ENCODE data around the gene KRT14.
"Not testable (repeated sequence)": the region's sequence is repeated elsewhere in the genome, so short reads cannot be mapped to it uniquely, and the experiment has no call there.

The KRT14 gene

DNA sequence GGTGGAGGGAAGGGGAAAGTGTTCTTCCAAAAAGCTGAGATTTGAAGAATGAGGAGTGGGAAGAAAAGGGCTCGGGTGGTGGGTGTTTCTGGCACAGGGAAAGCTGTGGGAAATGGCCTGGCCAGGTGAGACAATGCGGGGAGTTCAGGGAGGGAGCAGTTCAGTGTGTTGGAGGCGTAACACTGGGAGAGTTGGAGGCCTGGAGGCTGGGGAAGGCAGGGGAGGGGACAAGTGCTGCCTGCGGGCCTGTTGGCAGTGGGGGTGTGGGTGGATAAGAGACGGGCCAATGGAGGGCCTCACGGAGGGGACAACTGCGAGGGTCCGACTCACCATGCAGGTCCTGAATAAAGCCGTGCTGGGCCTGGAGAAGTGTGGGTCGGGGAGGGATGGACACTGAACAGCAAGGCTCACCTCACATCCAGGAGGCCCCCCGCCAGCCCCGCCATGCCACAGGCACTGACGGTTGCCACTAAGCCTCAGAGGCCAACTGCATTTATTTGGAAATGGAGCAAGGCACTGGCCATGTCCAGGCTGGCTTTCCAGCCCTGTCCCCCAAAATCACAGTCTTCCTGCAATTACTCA is 40.8 kb downstream of the KRT14 start:
- Histone ChIP-seq H3K27me3 (replicated peaks in 2 of 5; ENCODE audit: control insufficient read depth in 4 of 5, insufficient read depth in 5 of 5, low read length in 4 of 5) (peaks cover 0 to 7% (median 3%) of the 10 kb centered on the region in 5 experiments), H3K4me3 (ENCODE audit: control insufficient read depth in 1 of 7, extremely low read depth in 1 of 7, insufficient read depth in 4 of 7, low read depth in 2 of 7, low read length in 6 of 7) (no peak overlapping the region), H3K4me1 (ENCODE audit: control extremely low read depth in 1 of 4, control insufficient read depth in 4 of 4, insufficient read depth in 4 of 4, low read length in 3 of 4) (peaks cover 0 to 23% (median 16%) of the 10 kb centered on the region in 4 experiments), H3K27ac (ENCODE audit: insufficient read depth in 1 of 2, low read depth in 1 of 2, low read length in 2 of 2, poor library complexity in 1 of 2, severe bottlenecking in 2 of 2) (no peak overlapping the region), H3K9me3 (ENCODE audit: control extremely low read depth in 1 of 5, control insufficient read depth in 4 of 5, insufficient read depth in 2 of 5, low read depth in 1 of 5, low read length in 4 of 5) (peaks cover 0 to 2% (median 0%) of the 10 kb centered on the region in 5 experiments), H3K36me3 (ENCODE audit: control insufficient read depth in 4 of 4, insufficient read depth in 4 of 4, low read length in 3 of 4) (no peaks in the 10 kb centered on the region)
- CTCF ChIA-PET: no interaction called here
- 89% methylated on average over 13 of the region's 13 CpGs for WGBS (ENCODE audit: insufficient coverage)
- POLR2A ChIA-PET: no interaction called here
- DNase-seq: no peak

DNA sequence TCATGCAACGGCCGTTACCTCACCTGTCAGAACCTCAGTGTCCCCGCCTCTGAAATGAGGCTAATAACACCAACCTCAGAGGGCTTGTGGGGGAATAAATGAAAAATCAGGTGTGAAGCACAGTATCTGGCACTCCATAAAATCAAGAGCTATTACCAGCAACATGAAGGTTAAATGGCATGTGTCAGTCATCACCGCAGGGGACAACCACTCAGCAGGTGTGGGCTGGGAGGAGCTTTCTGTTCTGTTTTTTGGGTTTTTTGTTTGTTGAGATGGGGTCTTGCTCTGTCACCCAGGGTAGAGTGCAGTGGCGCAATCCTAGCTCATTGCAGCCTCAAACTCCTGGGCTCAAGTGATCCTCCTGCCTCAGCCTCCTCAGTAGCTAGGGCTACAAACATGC is 41.8 kb downstream of the KRT14 start:
- WGBS (ENCODE audit: insufficient coverage): 93% methylated on average over 3 of the region's 5 CpGs
- ChIA-PET CTCF (interaction anchor here (0.7 to 1.3 kb wide), 5 partner anchors 15 to 222 kb away, joined by 3 to 5 read pairs (median 3); no protein-coding TSS in a partner anchor), POLR2A (no interaction called here)
- no peak overlapping the region for H3K27ac ChIP-seq (ENCODE audit: insufficient read depth in 1 of 2, low read depth in 1 of 2, low read length in 2 of 2, poor library complexity in 1 of 2, severe bottlenecking in 2 of 2)
- no peak overlapping the region for H3K4me3 ChIP-seq (ENCODE audit: control insufficient read depth in 1 of 7, extremely low read depth in 1 of 7, insufficient read depth in 4 of 7, low read depth in 2 of 7, low read length in 6 of 7)
- peaks cover 0 to 23% (median 16%) of the 10 kb centered on the region in 4 experiments for H3K4me1 ChIP-seq (ENCODE audit: control extremely low read depth in 1 of 4, control insufficient read depth in 4 of 4, insufficient read depth in 4 of 4, low read length in 3 of 4)
- no peaks in the 10 kb centered on the region for H3K36me3 ChIP-seq (ENCODE audit: control insufficient read depth in 4 of 4, insufficient read depth in 4 of 4, low read length in 3 of 4)
- H3K27me3 ChIP-seq (replicated peaks in 2 of 5; ENCODE audit: control insufficient read depth in 4 of 5, insufficient read depth in 5 of 5, low read length in 4 of 5): peaks cover 0 to 16% (median 3%) of the 10 kb centered on the region in 5 experiments
- peaks cover 0 to 2% (median 0%) of the 10 kb centered on the region in 5 experiments for H3K9me3 ChIP-seq (ENCODE audit: control extremely low read depth in 1 of 5, control insufficient read depth in 4 of 5, insufficient read depth in 2 of 5, low read depth in 1 of 5, low read length in 4 of 5)
- no peak for DNase-seq

DNA sequence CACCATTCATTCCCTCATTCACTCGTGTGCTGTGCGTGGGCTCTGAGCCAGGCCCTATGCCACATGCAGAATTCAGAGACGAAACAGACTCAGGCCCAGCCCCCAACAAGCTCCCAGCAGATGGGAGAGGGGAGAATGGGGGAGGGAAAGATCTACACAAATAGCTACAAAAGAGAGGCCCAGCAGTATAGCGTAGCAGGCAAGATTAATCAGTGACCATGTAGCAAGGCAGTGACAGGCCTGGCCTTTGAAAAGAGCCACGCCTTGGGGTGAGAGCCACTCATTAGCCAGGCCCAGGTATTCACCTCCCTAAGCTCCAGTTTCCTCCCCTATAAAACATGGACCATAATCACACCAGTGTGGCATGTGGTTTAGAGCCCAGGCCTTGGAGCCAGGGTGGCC is 42.2 kb downstream of the KRT14 start:
- DNase-seq: no peak
- Histone ChIP-seq H3K27me3 (replicated peaks in 2 of 5; ENCODE audit: control insufficient read depth in 4 of 5, insufficient read depth in 5 of 5, low read length in 4 of 5) (peaks cover 0 to 16% (median 3%) of the 10 kb centered on the region in 5 experiments), H3K27ac (ENCODE audit: insufficient read depth in 1 of 2, low read depth in 1 of 2, low read length in 2 of 2, poor library complexity in 1 of 2, severe bottlenecking in 2 of 2) (no peak overlapping the region), H3K4me1 (ENCODE audit: control extremely low read depth in 1 of 4, control insufficient read depth in 4 of 4, insufficient read depth in 4 of 4, low read length in 3 of 4) (peaks cover 0 to 20% (median 16%) of the 10 kb centered on the region in 4 experiments), H3K36me3 (ENCODE audit: control insufficient read depth in 4 of 4, insufficient read depth in 4 of 4, low read length in 3 of 4) (no peaks in the 10 kb centered on the region), H3K4me3 (ENCODE audit: control insufficient read depth in 1 of 7, extremely low read depth in 1 of 7, insufficient read depth in 4 of 7, low read depth in 2 of 7, low read length in 6 of 7) (no peak overlapping the region), H3K9me3 (ENCODE audit: control extremely low read depth in 1 of 5, control insufficient read depth in 4 of 5, insufficient read depth in 2 of 5, low read depth in 1 of 5, low read length in 4 of 5) (peaks cover 0 to 2% (median 0%) of the 10 kb centered on the region in 5 experiments)
- ChIA-PET CTCF (interaction anchor here (0.8 to 1.3 kb wide), 5 partner anchors 9 to 119 kb away, joined by 3 to 5 read pairs (median 3); no protein-coding TSS in a partner anchor), POLR2A (no interaction called here)
- WGBS (ENCODE audit: insufficient coverage): 95% methylated on average over 4 of the region's 5 CpGs

DNA sequence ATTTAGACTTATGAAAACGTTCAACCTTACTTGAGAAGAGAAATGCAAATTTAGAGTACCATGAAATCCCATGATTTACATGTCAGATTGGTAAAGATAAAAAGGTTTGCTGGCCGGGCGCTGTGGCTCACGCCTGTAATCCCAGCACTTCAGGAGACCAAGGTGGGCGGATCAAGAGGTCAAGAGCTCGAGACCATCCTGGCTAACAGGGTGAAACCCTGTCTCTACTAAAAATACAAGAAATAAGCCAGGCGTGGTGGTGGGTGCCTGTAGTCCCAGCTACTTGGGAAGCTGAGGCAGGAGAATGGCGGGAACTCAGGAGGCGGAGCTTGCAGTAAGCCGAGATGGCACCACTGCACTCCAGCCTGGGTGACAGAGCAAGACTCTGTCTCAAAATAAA is 43.9 kb downstream of the KRT14 start:
- H3K27ac ChIP-seq (ENCODE audit: insufficient read depth in 1 of 2, low read depth in 1 of 2, low read length in 2 of 2, poor library complexity in 1 of 2, severe bottlenecking in 2 of 2); H3K4me1 ChIP-seq (ENCODE audit: control extremely low read depth in 1 of 4, control insufficient read depth in 4 of 4, insufficient read depth in 4 of 4, low read length in 3 of 4); DNase-seq; POLR2A ChIA-PET; H3K36me3 ChIP-seq (ENCODE audit: control insufficient read depth in 4 of 4, insufficient read depth in 4 of 4, low read length in 3 of 4); H3K9me3 ChIP-seq (ENCODE audit: control extremely low read depth in 1 of 5, control insufficient read depth in 4 of 5, insufficient read depth in 2 of 5, low read depth in 1 of 5, low read length in 4 of 5); H3K4me3 ChIP-seq (ENCODE audit: control insufficient read depth in 1 of 7, extremely low read depth in 1 of 7, insufficient read depth in 4 of 7, low read depth in 2 of 7, low read length in 6 of 7): not testable (repeated sequence)
- H3K27me3 ChIP-seq (replicated peaks in 2 of 5; ENCODE audit: control insufficient read depth in 4 of 5, insufficient read depth in 5 of 5, low read length in 4 of 5): peaks cover 0 to 16% (median 0%) of the 10 kb centered on the region in 5 experiments
- 95% methylated on average over 7 of the region's 10 CpGs for WGBS (ENCODE audit: insufficient coverage)
- CTCF ChIA-PET: interaction anchor here (1.4 kb wide), 1 partner anchor 106 kb away, joined by 7 read pairs; no protein-coding TSS in a partner anchor

DNA sequence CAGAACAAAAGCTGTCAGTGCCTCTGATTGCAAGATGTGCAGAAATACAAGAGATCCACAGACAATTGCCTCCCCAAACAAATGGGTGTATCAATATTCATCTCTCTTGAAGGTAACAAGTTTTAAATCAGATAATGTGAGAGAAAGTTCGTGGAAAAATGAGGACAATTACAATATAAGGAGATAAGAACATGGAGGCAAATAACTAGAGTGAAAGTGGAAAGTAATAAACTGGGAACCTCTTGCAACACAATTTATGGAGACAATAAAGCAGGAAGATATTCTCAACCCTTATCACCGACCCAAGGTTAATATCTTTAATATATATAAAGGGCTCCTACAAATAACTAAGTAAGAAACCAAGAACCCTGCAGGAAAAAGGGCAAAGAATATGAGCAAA is 44.3 kb downstream of the KRT14 start:
- H3K36me3 ChIP-seq (ENCODE audit: control insufficient read depth in 4 of 4, insufficient read depth in 4 of 4, low read length in 3 of 4): no peaks in the 10 kb centered on the region
- no CpG with 5 or more reads among the region's 2 CpGs for WGBS (ENCODE audit: insufficient coverage)
- CTCF ChIA-PET: interaction anchor here (1.4 kb wide), 2 partner anchors 11 to 107 kb away, joined by 3 to 7 read pairs; no protein-coding TSS in a partner anchor

DNA sequence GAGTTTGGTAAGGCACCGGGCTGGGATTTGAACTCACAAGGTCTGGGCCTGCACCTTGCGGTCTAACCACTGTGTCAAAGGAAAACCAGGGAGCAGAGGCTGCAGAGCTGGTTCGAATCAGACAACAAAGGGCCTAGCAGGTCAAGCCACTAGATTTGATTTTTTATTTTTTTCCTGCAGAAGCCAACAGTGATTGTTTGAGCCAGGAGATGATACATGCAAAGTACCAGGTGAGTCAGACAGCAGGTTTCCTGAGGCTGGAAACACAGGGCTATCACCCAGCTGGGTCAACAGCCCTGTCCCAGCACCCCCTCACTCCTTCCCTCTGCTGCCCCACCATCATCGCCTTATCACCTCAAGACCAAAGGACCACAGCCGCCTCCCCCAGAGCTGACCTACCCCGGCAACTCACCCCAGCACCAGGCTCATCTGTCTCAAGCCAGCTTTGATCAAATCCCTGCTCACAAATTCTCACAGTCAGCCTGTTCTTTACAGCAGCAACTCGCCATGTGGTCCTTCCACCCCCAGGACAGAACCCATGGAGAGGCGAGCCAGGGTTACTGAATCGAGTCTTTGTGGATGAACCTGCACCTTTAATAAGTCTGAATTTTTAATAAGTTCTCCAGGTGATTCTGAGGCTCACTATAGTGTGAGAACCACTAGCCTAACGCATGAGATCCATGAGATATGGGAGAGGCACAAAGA is 45.6 kb downstream of the KRT14 start:
- no peaks in the 10 kb centered on the region for H3K9me3 ChIP-seq (ENCODE audit: control extremely low read depth in 1 of 5, control insufficient read depth in 4 of 5, insufficient read depth in 2 of 5, low read depth in 1 of 5, low read length in 4 of 5)
- peaks cover 0 to 20% (median 5%) of the 10 kb centered on the region in 5 experiments for H3K27me3 ChIP-seq (replicated peaks in 2 of 5; ENCODE audit: control insufficient read depth in 4 of 5, insufficient read depth in 5 of 5, low read length in 4 of 5)
- H3K27ac ChIP-seq (ENCODE audit: insufficient read depth in 1 of 2, low read depth in 1 of 2, low read length in 2 of 2, poor library complexity in 1 of 2, severe bottlenecking in 2 of 2): no peak overlapping the region
- CTCF ChIA-PET: interaction anchor here (1.4 to 2.6 kb wide), 2 partner anchors 8 to 10 kb away, joined by 3 to 16 read pairs; no protein-coding TSS in a partner anchor
- POLR2A ChIA-PET: no interaction called here
- no peak for DNase-seq
- 98% methylated on average over 8 of the region's 10 CpGs for WGBS (ENCODE audit: insufficient coverage)
- H3K4me1 ChIP-seq (ENCODE audit: control extremely low read depth in 1 of 4, control insufficient read depth in 4 of 4, insufficient read depth in 4 of 4, low read length in 3 of 4): no peaks in the 10 kb centered on the region
- H3K4me3 ChIP-seq (ENCODE audit: control insufficient read depth in 1 of 7, extremely low read depth in 1 of 7, insufficient read depth in 4 of 7, low read depth in 2 of 7, low read length in 6 of 7): no peak overlapping the region
- no peaks in the 10 kb centered on the region for H3K36me3 ChIP-seq (ENCODE audit: control insufficient read depth in 4 of 4, insufficient read depth in 4 of 4, low read length in 3 of 4)

More for the DNA sequence above, 44.3 kb downstream of the KRT14 start:
- H3K27ac ChIP-seq (ENCODE audit: insufficient read depth in 1 of 2, low read depth in 1 of 2, low read length in 2 of 2, poor library complexity in 1 of 2, severe bottlenecking in 2 of 2): no peak overlapping the region
- peaks cover 0 to 14% (median 0%) of the 10 kb centered on the region in 5 experiments for H3K27me3 ChIP-seq (replicated peaks in 2 of 5; ENCODE audit: control insufficient read depth in 4 of 5, insufficient read depth in 5 of 5, low read length in 4 of 5)
- H3K4me1 ChIP-seq (ENCODE audit: control extremely low read depth in 1 of 4, control insufficient read depth in 4 of 4, insufficient read depth in 4 of 4, low read length in 3 of 4): peaks cover 0 to under 1% (median 0%) of the 10 kb centered on the region in 4 experiments
- POLR2A ChIA-PET: no interaction called here
- peaks cover 0 to 2% (median 0%) of the 10 kb centered on the region in 5 experiments for H3K9me3 ChIP-seq (ENCODE audit: control extremely low read depth in 1 of 5, control insufficient read depth in 4 of 5, insufficient read depth in 2 of 5, low read depth in 1 of 5, low read length in 4 of 5)
- no peak overlapping the region for H3K4me3 ChIP-seq (ENCODE audit: control insufficient read depth in 1 of 7, extremely low read depth in 1 of 7, insufficient read depth in 4 of 7, low read depth in 2 of 7, low read length in 6 of 7)
- no peak for DNase-seq
